KOPT-K1 (cell line): Measurements from ENCODE around the gene STIMATE.

ENCODE experiments used
- H3K27ac ChIP-seq: fragments of 200-600 bp; sonication (generic); 2 replicates; pipeline ENCODE4 v1.5.1; 2016; ENCODE audit warnings: antibody characterized with exemption, mild to moderate bottlenecking, low read depth, low read length; ENCODE audit not compliant: poor library complexity, severe bottlenecking
- H3K36me3 ChIP-seq: fragments of 200-600 bp; sonication (generic); 2 replicates; pipeline ENCODE4 v1.5.1; 2017; ENCODE audit warnings: antibody characterized with exemption, mild to moderate bottlenecking, low read length, moderate library complexity; ENCODE audit not compliant: insufficient read depth
- H3K9me3 ChIP-seq: fragments of 200-600 bp; sonication (generic); 2 replicates; pipeline ENCODE4 v1.5.1; 2017; ENCODE audit warnings: antibody characterized with exemption, low read length, mild to moderate bottlenecking; ENCODE audit not compliant: insufficient read depth, poor library complexity, severe bottlenecking

STIMATE gene

DNA sequence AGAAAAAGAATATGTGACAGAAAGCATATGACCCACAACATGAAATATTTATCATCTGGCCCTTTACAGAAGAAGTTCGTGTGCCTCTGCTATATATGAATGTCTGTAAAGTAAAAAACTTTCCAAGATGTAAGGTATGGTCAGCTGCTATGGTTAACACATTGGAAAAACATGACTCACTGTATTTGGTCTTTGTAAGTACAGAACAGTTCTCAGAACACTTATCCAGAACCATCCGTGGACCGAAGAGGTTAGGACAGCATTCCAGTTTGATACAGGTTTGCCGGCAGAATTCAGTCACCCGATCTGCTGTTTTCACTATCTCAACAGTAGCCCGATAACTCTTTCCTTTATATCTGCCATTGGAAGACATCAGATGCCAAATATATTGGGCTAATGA, 13.5 kb upstream of the STIMATE start:
- Histone ChIP-seq H3K9me3 (no peaks in the 10 kb centered on the region), H3K36me3 (peaks cover 97% of the 10 kb centered on the region), H3K27ac (no peak overlapping the region)

DNA sequence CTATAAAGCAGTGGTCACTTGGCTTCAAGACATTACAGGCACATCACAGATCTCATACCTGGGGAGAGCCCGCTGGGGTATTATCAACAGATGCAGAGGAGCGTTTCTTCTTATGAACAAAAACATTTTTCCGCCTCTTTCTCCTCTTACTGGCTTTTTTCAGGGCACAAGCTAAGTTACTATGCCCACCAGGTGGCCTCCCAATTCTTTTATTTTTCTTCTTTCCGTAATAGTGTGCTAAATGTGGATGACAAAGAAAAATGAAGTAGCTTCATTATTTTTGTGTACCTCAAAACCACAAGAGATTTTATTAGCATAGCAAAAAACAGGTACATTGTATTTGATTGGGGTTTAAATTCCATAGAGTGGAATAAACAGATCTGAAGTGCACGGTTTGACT, 10.1 kb upstream of the STIMATE start:
- H3K9me3 ChIP-seq: no peaks in the 10 kb centered on the region
- H3K36me3 ChIP-seq: peaks cover 97% of the 10 kb centered on the region
- H3K27ac ChIP-seq: no peak overlapping the region

DNA sequence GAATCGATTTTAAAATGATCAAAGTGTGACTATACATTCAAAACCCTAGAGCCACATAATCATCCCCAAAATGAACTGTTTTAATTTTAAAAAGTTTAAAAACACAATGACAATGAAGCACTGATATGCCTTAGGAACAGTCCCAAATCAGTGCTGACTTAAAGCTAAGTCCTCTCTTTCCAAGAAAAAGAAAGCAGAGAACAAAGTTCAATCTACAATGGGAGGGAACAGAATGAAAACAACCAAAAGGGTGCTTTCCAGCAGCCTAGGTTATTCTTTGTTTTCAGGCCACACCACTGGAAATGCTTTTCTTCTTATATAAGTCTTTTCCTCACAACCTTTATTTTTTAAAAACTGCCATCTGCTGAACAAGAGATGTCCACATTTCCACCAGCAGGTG, 7.2 kb upstream of the STIMATE start:
- Histone ChIP-seq H3K36me3 (peaks cover 83% of the 10 kb centered on the region), H3K9me3 (no peaks in the 10 kb centered on the region), H3K27ac (no peak overlapping the region)

DNA sequence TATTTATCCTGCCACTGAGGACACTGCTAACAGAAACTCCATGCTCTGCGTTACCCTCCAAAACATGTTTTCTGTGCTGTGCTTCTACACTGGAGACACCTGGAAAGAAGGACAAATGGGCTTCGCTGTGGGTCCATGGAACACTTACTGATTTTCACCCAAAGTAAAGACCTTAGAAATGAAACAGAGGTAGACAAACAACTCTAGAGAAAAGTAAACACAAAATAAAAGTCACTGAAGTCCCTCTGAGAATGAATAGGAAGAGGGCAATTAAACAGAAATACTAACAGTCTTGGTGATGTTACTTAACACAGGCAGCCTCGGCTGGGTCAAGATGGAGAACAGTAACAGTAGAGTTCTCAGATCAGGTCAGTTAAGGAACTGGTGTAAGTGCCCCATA, 6.7 kb upstream of the STIMATE start:
- H3K9me3 ChIP-seq: no peaks in the 10 kb centered on the region
- peaks cover 79% of the 10 kb centered on the region for H3K36me3 ChIP-seq
- H3K27ac ChIP-seq: no peak overlapping the region

DNA sequence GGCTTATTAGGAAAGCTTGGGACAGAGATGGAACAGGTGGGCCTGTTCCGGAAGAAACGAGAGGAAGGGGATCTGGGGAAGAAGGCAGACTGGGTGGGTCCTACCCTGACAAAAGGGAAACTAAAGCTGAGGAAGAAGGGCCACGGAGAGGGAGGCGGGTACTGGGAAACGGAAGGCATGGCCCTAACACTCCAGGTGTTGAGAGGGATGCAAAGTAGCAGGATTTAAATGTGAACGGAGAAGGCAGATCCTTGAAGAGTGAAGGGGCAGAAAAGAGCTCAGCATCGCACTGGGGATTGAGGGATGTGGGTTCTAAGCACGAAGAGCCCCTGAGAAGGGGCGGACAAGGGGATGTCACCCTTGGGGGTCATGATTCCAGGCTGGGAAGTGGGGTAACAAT, 735 bp downstream of the STIMATE start:
- Histone ChIP-seq H3K27ac (peak overlapping the region; percentile 64), H3K9me3 (no peaks in the 10 kb centered on the region), H3K36me3 (peaks cover 7% of the 10 kb centered on the region; the same call in 1 of the 2 replicates)

DNA sequence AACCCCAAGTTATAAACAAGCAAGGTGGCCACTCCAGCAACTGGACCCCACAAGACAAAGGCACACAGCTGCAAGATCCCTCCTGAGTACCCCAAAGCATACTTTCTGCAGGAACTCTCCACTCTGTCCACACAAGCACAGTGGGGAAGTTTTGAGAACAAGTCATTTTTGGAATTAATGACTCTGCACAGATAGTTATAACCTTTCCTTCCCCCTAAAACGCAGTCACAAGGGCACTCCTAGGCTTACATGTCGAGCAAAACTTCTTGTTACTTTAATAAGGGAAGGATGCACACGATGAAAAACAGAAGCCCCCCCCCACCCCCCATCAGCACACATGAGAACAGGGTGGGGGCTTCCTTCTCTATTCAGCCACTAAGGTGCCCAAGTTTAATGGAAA, 1.2 kb downstream of the STIMATE start:
- H3K9me3 ChIP-seq: no peaks in the 10 kb centered on the region
- no peak overlapping the region for H3K27ac ChIP-seq
- H3K36me3 ChIP-seq: 0 out of 2 replicates have a peak, but pooled peaks cover 2% of the 10 kb centered on the region

DNA sequence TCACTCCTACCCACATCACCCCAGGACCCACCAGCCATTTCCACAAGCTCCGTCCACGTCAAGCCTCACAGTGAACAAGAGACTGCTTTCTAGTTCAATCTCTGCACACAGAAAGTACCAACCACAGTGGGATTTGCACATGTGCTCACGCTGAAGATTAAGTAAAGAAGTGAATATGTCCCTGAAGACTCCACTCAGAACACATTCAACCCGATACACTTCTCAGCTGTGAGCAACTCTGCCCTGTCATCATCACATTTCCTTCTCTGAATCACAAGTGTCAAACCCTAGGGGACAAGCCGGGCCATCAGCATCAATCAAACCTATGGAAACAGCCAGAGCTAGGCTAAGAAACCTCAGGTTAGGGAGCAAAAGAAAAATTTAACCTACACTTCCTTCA, 1.9 kb downstream of the STIMATE start:
- no peak overlapping the region for H3K27ac ChIP-seq
- no peaks in the 10 kb centered on the region for H3K9me3 ChIP-seq

DNA sequence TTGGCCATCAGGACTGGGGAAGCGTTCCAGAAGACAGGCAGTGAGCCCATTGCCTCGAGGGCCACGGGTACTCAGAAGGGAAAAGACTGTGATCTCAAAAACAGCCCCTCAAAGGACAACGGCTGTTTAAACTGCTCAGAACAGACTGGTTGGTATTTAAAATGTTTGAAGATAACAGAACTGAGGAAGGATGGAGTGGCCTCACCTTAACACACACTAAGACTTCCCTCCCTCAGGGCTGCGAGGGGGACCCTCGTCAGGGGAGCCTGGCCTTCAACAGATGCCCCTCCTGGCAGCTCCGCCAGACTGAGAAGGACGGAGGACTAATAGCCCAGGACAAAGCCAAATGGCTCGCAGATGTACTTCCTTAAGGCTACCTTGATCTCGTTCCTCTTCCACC, 2.6 kb downstream of the STIMATE start:
- no peak overlapping the region for H3K27ac ChIP-seq
- no peaks in the 10 kb centered on the region for H3K9me3 ChIP-seq
- H3K36me3 ChIP-seq: no peaks in the 10 kb centered on the region

More for the DNA sequence above, 1.9 kb downstream of the STIMATE start:
- H3K36me3 ChIP-seq: no peaks in the 10 kb centered on the region

DNA sequence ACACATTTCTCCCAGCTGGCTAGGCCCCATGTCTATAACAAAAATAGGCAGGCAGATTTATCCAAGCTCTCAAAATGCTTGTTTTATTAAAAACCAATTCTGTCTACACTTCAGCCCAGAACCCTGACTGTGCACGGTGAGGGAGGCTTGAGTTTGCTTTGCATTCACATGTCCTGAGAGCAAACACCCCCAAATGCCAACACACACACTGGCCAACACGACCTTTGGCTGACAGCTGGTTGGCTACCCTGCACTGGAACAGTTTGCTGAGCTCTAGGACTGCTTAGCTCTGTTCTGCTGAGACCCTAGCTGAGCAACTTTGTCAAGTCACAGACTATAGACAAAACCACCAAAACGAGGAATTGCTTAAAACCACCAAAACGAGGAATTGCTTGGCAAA, 3.6 kb downstream of the STIMATE start:
- Histone ChIP-seq H3K27ac (peak overlapping the region; percentile 27), H3K36me3 (no peaks in the 10 kb centered on the region), H3K9me3 (no peaks in the 10 kb centered on the region)

DNA sequence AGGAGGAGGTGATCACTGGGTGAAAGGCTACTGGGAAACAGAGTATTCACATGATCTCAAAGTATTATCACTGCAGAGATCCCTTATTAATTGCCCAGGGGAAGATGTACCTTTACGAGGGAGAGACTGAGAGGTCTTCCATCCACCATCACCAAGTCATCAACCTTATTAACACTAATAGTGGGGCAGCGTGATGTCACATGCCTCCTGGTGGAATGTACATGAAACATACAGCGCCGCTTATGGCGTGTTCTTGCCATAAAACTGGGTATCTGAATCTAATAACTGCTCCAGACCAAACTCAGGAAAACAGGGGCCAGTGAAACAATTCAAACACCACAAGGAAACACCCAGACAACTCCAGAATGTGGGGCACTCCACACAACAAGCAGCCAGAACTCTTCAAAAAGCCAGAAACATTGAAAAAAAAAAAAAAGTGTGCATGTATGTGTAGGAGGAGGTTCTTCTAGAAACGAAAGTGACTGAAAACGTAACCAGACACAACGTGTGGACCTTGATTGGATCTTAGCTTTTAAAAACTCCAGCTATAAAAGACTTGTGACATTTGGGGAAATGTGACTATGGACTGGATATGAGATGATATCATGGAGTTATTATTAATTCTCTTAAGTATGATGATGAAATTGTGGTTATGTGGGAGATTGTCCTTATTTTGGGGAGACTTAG, 4.6 kb downstream of the STIMATE start:
- H3K27ac ChIP-seq: peak overlapping the region; percentile 27
- H3K9me3 ChIP-seq: no peaks in the 10 kb centered on the region
- no peaks in the 10 kb centered on the region for H3K36me3 ChIP-seq

DNA sequence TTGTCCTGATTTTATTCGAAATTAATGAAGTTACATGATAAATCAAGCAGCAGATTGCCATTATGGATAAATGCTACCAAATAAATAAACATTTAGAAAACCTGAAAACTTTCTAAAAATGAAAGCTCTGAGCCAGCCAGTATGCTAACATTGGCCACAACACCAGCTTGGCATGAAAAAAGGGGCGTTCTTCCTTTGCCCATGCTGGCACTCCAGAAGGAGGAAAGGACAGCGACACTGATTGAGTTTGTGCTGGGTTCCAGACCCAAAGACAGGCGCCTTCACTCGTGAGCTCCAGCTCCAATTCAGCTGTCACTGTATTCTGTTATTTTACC, 5.1 kb downstream of the STIMATE start:
- no peaks in the 10 kb centered on the region for H3K9me3 ChIP-seq
- no peaks in the 10 kb centered on the region for H3K36me3 ChIP-seq
- peak overlapping the region; percentile 27 for H3K27ac ChIP-seq

DNA sequence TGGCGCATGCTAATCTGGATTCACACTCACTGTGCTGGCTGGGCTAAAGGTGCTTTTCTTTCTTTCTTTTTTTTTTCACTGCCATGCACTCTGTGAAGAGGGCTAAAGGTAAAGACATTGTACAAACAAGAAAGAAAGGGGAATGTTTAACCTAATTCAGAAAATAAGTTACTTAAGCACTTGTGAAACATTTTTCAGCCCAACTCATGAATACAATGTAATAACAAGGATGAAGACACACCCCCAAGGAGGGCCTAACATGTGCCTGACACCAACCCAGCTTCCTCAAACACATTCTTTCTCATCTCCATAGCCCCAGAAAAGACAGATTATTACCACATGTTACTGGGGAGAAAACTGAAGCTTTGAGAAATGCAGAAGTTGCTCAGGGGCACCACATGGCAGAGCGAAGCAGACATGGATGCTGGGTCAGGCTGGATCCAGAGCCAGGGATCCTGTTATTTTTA, 5.7 kb downstream of the STIMATE start:
- no peak overlapping the region for H3K27ac ChIP-seq
- H3K9me3 ChIP-seq: no peaks in the 10 kb centered on the region
- 0 out of 2 replicates have a peak, but pooled peaks cover 1% of the 10 kb centered on the region for H3K36me3 ChIP-seq

DNA sequence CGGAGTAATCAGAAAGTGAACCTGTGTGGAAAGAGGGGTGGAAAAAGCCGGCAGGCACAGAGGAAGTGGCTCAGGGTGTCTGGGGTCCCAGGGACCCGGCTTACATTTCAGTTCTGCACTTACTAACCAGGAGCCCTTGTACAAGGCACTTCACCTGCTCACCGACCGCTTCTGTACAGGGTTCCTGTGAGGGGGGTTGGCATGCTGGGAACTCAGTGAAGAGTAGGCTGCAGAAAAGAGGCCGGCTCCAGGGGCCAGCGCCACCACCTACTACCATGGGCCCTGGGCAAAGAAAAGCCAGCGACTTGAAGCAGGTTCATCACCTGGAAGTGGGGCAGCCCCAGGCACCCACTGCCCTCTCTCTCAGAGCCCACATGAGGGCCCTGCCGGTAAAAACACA, 6.2 kb downstream of the STIMATE start:
- Histone ChIP-seq H3K36me3 (peaks cover 6% of the 10 kb centered on the region; the same call in 1 of the 2 replicates), H3K27ac (no peak overlapping the region), H3K9me3 (no peaks in the 10 kb centered on the region)

DNA sequence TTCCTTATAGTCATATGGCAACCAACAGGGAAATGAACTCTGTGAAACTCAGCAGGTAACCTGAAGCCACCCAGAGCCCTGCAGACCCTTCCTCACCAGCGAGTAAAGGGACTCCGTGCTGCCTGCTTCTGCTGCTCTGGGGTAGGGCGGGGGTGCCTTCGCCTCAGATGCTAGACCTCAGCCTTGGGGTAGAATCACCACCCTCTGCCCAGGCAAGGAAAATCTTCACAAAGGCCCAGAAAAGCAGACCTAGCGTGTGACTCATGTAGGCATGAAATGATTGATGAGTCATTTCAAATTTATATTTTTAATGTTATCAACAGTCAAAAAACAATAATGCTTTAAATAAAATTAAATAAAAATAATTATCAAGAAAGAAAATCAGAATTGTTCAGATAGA, 6.6 kb downstream of the STIMATE start:
- Histone ChIP-seq H3K27ac (no peak overlapping the region), H3K9me3 (no peaks in the 10 kb centered on the region), H3K36me3 (peaks cover 11% of the 10 kb centered on the region; the same call in 1 of the 2 replicates)

DNA sequence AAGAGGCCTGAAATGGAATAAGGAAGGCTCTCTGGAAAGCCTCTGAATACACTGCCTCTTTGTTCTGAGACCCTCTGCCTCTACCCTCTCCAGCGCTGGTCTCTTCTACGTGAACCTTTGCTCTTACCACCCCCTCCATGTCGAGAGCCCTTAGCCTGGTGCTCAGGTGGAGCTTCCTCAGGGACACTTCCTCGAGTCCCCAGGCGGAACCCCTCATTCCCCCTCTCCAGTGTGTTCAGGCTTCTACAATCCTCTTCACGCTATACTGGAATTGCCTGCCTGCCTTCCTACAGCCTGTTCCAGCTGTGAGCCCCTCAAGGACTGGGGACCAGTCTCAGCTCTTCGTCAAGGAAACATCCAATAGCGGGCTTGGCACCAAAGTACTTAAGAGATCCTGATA, 7.4 kb downstream of the STIMATE start:
- Histone ChIP-seq H3K27ac (no peak overlapping the region), H3K36me3 (peaks cover 18% of the 10 kb centered on the region; the same call in 1 of the 2 replicates), H3K9me3 (no peaks in the 10 kb centered on the region)

DNA sequence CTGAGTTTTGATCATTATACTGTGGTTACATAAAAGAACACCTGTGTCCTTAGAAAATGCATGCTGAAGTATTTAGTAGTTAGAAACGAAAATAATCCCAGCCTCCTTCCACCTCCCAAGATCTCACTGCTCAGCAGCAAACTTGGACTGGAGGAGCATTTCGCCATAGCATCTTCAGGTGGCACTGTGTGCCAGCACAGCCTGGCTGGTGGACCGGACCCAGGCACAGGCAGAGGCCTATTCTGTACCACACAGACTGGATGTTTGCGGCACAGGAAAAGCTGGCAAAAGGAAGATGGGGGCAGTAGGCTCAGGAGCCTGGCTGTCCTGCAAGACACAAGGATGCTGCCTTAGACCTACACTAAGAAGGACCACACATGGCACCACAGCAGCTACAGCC, 10.2 kb downstream of the STIMATE start:
- Histone ChIP-seq H3K36me3 (peaks cover 22% of the 10 kb centered on the region; the same call in 1 of the 2 replicates), H3K27ac (no peak overlapping the region), H3K9me3 (peaks cover 4% of the 10 kb centered on the region)
